ENCODE results near the gene HOOK2.

Gene HOOK2

GRCh38 chr19:12801466-12802266 is 26.3 kb upstream of the HOOK2 start, which contains the start of the genes PRDX2 and THSD8 (continued):
- peak; percentile 47; the same call in 1 of the 2 replicates for TF ChIP-seq KLF8 (tag by site-specific recombination; IDR thresholded peaks at IDR 0.05)
- TF ChIP-seq ZNF366 (tag by site-specific recombination; conservative IDR thresholded peaks at IDR 0.05), result no peak
- no peak for TF ChIP-seq BCL11A (tag by site-specific recombination; IDR thresholded peaks at IDR 0.05; ENCODE audit: low read depth)
- peak; percentile 63 for TF ChIP-seq ZBTB20 (tag by site-specific recombination; IDR thresholded peaks at IDR 0.05)
- TF ChIP-seq ZNF324 (tag by site-specific recombination; IDR thresholded peaks at IDR 0.05), result peak; percentile 50
- peak; percentile 9; the same call in 1 of the 2 replicates for TF ChIP-seq AEBP2 (tag by site-specific recombination; IDR thresholded peaks at IDR 0.05; ENCODE audit: borderline replicate concordance)
- TF ChIP-seq PRDM4 (tag by site-specific recombination; IDR thresholded peaks at IDR 0.05), result 0 out of 2 replicates have a peak, but pooled peaks have one; percentile 9
- TF ChIP-seq ZBTB17 (tag by site-specific recombination; IDR thresholded peaks at IDR 0.05), result peak; percentile 44; the same call in 1 of the 2 replicates
- TF ChIP-seq ZSCAN5A (tag by site-specific recombination; IDR thresholded peaks at IDR 0.05), result peak; percentile 19; the same call in 1 of the 2 replicates
- TF ChIP-seq REST (tag by site-specific recombination; IDR thresholded peaks at IDR 0.05), result peak; percentile 31; the same call in 1 of the 2 replicates
- peak; percentile 47; the same call in 1 of the 2 replicates for TF ChIP-seq INSM2 (tag by site-specific recombination; IDR thresholded peaks at IDR 0.05)
- peak; percentile 93 for TF ChIP-seq ZNF2 (tag by site-specific recombination; IDR thresholded peaks at IDR 0.05)
- TF ChIP-seq ZSCAN23 (tag by site-specific recombination; IDR thresholded peaks at IDR 0.05), result peak; percentile 70; the same call in 1 of the 2 replicates
- TF ChIP-seq ZNF837 (tag by site-specific recombination; IDR thresholded peaks at IDR 0.05), result no peak
- TF ChIP-seq KLF9 (tag by site-specific recombination; IDR thresholded peaks at IDR 0.05; ENCODE audit: low read depth), result peak; percentile 58
- TF ChIP-seq ZNF341 (tag by site-specific recombination; IDR thresholded peaks at IDR 0.05; ENCODE audit: low read depth), result peak; percentile 54; the same call in 1 of the 2 replicates
- peak; percentile 85 for TF ChIP-seq ZNF561 (tag by site-specific recombination; IDR thresholded peaks at IDR 0.05; ENCODE audit: borderline replicate concordance)
- TF ChIP-seq ZNF266 (tag by site-specific recombination; IDR thresholded peaks at IDR 0.05; ENCODE audit: low read depth), result no peak
- TF ChIP-seq ZNF148 (tag by site-specific recombination; IDR thresholded peaks at IDR 0.05; ENCODE audit: borderline replicate concordance), result no peak
- peak; percentile 71 for TF ChIP-seq KLF17 (tag by site-specific recombination; IDR thresholded peaks at IDR 0.05)
- TF ChIP-seq GLI2 (tag by site-specific recombination; IDR thresholded peaks at IDR 0.05; ENCODE audit: borderline replicate concordance, low read depth), result no peak
- TF ChIP-seq ZNF169 (tag by site-specific recombination; IDR thresholded peaks at IDR 0.05), result no peak
- TF ChIP-seq ZNF76 (tag by site-specific recombination; IDR thresholded peaks at IDR 0.05; ENCODE audit: borderline replicate concordance, low read depth), result peak; percentile 52; the same call in 1 of the 2 replicates

Measured in HEK293 (cell line).